Left cardiac atrium (tissue), 2 donors: ENCODE results near the gene CAV2. TPM values are rescaled to one million over a fixed set of nuclear protein-coding genes. Genes with fewer than 3 reads are reported as not detected.

ENCODE experiments used
- total RNA-seq, 2 donors: library from RNA; stranded (reverse); fragmentation: NEBNext Ultra II Directional; extraction: Animal tissue kit (Norgen Biotek cat#: 25700); gene quantifications; one replicate each; pipeline ENCODE4 v1.2.1, GENCODE V29; 2021
- donor health status: DM: no; HTN: yes; CAD: no; lungs with severe emphysema.
- donor health status: DM: yes; HTN: yes; CAD: no.

CAV2 gene
- total RNA-seq, 2 donors from 2014 or later, result 167 to 244 TPM

Other genes with a start within 250 kb of the CAV2 start
- gene CAV1, start 25.3 kb downstream of the CAV2 start, total RNA-seq, result 100 to 1,000 TPM; 423 to 465 TPM
- 10 to 100 TPM; 15.7 to 16.7 TPM for gene MET, start 172.5 kb downstream of the CAV2 start, total RNA-seq